ENCODE data around the gene SCLT1.
A peak's percentile ranks its signal among the peaks of the same experiment; 100 is the strongest.

The SCLT1 gene

GRCh38 chr4:128871948-128872347 is 221.4 kb downstream of the SCLT1 start:
- peak; percentile 99 for DNase-seq (ENCODE audit: low read depth)

GRCh38 chr4:128869776-128870509 is 223.4 kb downstream of the SCLT1 start:
- peak; percentile 12 for DNase-seq (ENCODE audit: low read depth)

DNA sequence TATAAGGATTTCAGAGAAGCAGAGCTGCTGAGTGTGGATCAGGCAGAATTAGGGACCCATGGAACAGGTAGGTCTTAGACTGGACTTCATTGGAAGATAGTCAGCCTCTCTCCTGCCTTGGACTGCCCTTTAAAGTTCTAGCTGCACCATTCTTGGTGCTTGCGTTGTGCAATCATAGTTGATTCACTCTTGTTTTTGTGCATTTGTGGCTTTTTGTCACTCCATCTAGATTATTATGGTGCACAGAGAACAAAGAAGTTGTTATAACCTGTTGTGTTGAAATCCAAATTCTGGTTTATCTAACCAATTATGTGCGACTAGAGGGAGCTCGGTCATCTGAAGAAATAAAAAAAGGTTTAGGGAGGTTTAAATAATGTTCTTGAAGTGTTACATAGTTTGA is 224.6 kb downstream of the SCLT1 start:
- DNase-seq (ENCODE audit: low read depth) = peak; percentile 20

GRCh38 chr4:128866691-128867090 is 226.6 kb downstream of the SCLT1 start:
- no peak for DNase-seq (ENCODE audit: low read depth)

DNA sequence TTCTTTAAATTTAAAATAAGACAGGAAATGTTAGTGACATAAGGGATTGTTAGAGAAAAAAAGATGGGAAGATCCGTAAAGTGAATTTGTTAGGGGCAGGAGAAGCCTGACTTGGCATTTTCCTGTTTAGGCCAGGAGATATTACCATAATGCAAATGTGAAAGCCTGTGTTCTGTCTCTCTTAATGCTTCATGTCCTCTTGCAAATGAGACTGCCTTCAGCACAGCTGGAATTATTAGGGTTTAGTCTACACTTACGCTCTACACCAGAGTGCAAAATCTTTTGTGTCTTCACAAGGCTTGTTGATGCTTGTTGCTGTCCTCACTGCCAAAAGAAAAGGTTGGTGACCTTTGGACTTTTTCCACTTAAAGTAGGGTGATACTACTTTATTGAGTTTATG is 227.1 kb downstream of the SCLT1 start:
- no peak for DNase-seq (ENCODE audit: low read depth)

DNA sequence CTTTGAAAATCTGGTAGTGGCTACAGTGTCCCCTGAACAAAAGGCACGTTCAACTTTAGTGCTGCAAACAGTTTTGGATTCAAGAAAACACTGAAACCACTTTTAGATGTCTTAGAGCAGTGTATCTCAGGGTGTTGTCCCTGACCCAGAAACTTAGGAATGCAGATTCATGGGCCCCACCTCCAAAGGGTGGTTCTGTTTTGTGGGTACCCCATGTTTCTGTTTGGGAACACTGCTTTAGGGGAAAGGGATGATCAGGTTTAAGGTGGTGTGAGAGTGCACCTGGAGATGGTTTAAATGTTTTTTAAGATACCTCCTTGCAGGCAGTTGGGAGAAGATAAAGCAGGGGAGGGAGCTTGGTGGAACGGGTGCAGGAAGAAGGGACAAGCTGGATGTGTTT is 228.2 kb downstream of the SCLT1 start:
- no peak for DNase-seq (ENCODE audit: low read depth)

GRCh38 chr4:128863312-128864075 is 229.8 kb downstream of the SCLT1 start:
- peak; percentile 84 for DNase-seq (ENCODE audit: low read depth)

DNA sequence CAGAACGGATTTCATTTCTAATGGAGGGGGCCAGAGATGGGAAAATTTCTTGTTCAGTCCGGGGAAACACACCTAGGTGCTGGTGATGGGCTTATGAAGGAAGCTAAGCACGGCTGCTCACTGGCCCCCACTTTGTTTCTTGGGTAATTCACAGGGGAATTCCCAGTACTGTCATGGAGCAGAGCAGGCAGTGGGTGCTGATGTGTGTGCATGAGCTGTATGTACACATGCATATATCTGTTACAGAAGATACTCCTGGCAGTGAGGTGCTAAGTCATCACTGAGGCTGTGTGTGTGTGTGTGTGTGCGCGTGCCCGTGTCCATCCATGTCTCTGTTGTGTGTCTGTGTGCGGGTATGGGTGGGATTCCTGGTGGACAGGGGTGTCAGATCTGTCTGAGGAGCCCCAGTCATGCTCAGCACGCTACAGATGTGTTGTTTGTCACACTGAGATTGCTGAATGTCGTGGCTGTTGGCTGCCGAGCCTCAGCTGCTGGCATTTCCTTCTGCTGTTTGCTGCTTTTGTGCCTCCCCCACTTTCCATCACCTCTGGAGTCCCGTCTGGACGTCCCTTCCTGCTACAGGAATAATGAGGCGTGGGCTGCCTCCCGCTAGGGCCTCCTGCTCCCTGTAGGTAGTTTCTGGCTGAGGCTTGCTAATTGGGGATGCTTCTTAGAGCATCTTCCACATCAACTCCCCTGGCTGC is 230.6 kb downstream of the SCLT1 start:
- no peak for DNase-seq (ENCODE audit: low read depth)

- DNase-seq (ENCODE audit: low read depth) = no peak
Measured at GRCh38 chr4:128861856-128862518, 231.4 kb downstream of the SCLT1 start.

- DNase-seq (ENCODE audit: low read depth) = peak; percentile 65
Measured at GRCh38 chr4:128859887-128860677, 233.3 kb downstream of the SCLT1 start.

- DNase-seq (ENCODE audit: low read depth) = peak; percentile 93
Measured at GRCh38 chr4:128858879-128859671, 234.3 kb downstream of the SCLT1 start.

DNA sequence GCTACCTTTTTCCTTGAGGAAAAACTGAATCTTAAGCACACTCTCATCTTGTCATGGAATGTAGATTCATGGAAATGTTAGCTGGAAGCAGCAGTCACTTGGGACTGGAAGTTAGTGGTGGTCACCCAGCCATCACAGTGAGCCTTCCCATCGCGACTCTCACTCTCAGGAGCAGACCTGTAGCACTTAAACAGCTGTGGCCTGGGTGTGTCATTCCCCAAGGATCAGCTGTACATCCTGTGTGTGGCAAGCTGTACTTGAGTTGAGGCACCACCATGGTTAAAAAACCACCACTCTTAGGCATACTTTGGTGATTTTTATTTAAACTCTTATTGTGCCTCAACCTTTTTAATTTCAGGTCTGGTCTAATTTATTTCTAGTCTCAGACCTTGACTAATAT is 237.1 kb downstream of the SCLT1 start:
- DNase-seq (ENCODE audit: low read depth) = no peak

- no peak for DNase-seq (ENCODE audit: low read depth)
Measured at GRCh38 chr4:128855621-128856020, 237.7 kb downstream of the SCLT1 start.

- DNase-seq (ENCODE audit: low read depth) = peak; percentile 85
Measured at GRCh38 chr4:128854433-128854832, 238.9 kb downstream of the SCLT1 start.

DNA sequence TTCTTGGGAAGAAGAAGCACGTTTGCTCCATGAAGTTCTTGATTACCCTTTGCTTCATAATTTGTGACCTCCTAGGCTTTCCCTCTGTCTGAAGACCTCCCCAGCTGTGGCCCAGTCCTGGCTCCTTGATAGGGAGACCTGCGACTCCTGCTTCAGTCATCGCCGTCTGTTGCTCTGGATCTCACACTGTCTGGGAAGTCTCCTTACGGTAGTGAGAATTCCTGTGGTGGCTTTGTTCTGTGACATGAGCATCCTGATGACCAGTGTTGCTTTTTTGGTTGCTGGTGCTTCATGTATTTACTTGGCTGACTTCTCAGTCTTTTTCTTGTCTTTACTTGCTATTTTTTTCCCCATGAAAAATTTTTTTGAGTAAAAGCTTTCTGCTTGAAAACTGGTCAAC is 239.6 kb downstream of the SCLT1 start:
- DNase-seq (ENCODE audit: low read depth) = peak; percentile 59

GRCh38 chr4:128850252-128850651 is 243.1 kb downstream of the SCLT1 start:
- no peak for DNase-seq (ENCODE audit: low read depth)

- DNase-seq (ENCODE audit: low read depth) = no peak
Measured at GRCh38 chr4:128848461-128848860, 244.9 kb downstream of the SCLT1 start.

GRCh38 chr4:128847082-128847724 is 246.1 kb downstream of the SCLT1 start:
- DNase-seq (ENCODE audit: low read depth) = no peak

DNA sequence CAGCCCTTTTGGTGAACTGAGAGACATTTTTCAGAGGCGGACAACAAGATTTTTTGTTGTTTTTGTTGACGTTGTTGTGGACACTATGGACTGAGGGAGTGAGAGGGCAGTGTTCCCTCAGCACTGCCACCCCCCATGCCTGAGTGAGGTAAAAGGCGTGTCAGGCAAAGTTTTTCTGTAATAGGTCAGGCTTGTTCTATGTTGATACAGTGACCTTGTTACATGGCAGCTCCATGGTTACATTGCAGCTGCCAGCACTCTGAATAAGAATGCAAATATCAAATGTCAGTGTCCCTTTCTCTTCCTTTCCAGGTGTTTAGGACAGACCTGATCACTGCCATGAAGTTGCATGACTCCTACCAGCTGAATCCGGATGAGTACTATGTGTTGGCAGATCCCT is 247.3 kb downstream of the SCLT1 start:
- no peak for DNase-seq (ENCODE audit: low read depth)

DNA sequence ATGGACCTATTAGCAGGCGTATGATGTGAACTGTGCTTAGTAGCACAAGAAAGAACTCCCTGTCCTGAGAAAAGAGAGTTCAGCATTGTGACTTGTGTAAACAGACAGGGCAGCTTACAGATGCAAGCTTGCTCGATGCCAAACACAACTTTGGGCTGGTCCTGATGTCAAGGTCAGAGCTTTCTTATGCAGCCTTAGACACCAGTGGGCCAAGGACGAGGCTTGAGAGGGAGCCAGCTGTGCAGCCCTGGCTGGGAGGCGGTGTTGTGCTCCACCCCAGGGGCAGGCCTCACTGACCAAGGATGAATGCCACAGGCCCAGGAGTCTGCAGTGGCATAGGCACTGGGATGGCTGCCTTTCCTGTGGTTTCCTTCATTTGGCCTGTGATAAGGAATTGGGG is 248.4 kb downstream of the SCLT1 start:
- DNase-seq (ENCODE audit: low read depth) = no peak

Data from EH (cell line).